Fibroblast of lung (primary cell): ENCODE results near the gene DTX3L.

Source experiments
- EZH2 ChIP-seq: IDR thresholded peaks from 2 replicates; pipeline ENCODE4 v1.5.1; 2012; ENCODE audit warnings: low read length, control low read depth, mild to moderate bottlenecking; ENCODE audit errors: missing control alignments
- TF ChIP-seq, protein P1 (sequence below), 2 donors: IDR thresholded peaks in 1 of 2; conservative IDR thresholded peaks in 1 of 2; 1 replicate in 1 of 2; 2 replicates in 1 of 2; pipeline ENCODE4 v1.5.1; 2011 to 2012; ENCODE audit warnings: low read length in 2 of 2, control low read depth in 1 of 2, inconsistent platforms in 1 of 2, low read depth in 1 of 2, mild to moderate bottlenecking in 1 of 2

GRCh38 chr3:122598556-122598955 lies 34.4 kb downstream of the DTX3L start:
- TF ChIP-seq, protein P1, sequence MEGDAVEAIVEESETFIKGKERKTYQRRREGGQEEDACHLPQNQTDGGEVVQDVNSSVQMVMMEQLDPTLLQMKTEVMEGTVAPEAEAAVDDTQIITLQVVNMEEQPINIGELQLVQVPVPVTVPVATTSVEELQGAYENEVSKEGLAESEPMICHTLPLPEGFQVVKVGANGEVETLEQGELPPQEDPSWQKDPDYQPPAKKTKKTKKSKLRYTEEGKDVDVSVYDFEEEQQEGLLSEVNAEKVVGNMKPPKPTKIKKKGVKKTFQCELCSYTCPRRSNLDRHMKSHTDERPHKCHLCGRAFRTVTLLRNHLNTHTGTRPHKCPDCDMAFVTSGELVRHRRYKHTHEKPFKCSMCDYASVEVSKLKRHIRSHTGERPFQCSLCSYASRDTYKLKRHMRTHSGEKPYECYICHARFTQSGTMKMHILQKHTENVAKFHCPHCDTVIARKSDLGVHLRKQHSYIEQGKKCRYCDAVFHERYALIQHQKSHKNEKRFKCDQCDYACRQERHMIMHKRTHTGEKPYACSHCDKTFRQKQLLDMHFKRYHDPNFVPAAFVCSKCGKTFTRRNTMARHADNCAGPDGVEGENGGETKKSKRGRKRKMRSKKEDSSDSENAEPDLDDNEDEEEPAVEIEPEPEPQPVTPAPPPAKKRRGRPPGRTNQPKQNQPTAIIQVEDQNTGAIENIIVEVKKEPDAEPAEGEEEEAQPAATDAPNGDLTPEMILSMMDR (conservative IDR thresholded peaks at IDR 0.05 in 1 of 2, IDR thresholded peaks at IDR 0.05 in 1 of 2; ENCODE audit: low read depth in 1 of 2, low read length in 2 of 2), result no peak
- no peak for TF ChIP-seq EZH2
